Measurements from ENCODE around the gene EDC3. TPM values are rescaled to one million over a fixed set of nuclear protein-coding genes. Genes with fewer than 3 reads are reported as not detected.

EDC3 gene
- total and polyA plus RNA-seq, 9 of the 15 experiments (the other 6 are each of a cell fraction or from before 2014, with no cell fraction given), result 11.7 to 63.9 (median 32.8) TPM

- TF ChIP-seq ZNF318 (IDR thresholded peaks at IDR 0.05; ENCODE audit: borderline replicate concordance in 1 of 2, low read depth in 1 of 2) (peak in 1 of 2 experiments; percentile 96; a peak in 2 of 4 replicates), NCOR1 (IDR thresholded peaks at IDR 0.05) (peak; percentile 99), CCNT2 (IDR thresholded peaks at IDR 0.05; ENCODE audit: borderline replicate concordance, extremely low read depth, insufficient read length, low read depth, low read length) (peak; percentile 89), ZNF121 (CRISPR knock-in tag; conservative IDR thresholded peaks at IDR 0.05) (no peak), HLTF (IDR thresholded peaks at IDR 0.05) (peak; percentile 88; the same call in 1 of the 2 replicates), FOXK1 (CRISPR knock-in tag; IDR thresholded peaks at IDR 0.05; ENCODE audit: borderline replicate concordance) (0 out of 2 replicates have a peak, but pooled peaks have one; percentile 69), NFIC (IDR thresholded peaks at IDR 0.05) (peak; percentile 97), MCM7 (IDR thresholded peaks at IDR 0.05) (no peak), RCOR1 (IDR thresholded peaks at IDR 0.05; ENCODE audit: borderline replicate concordance in 1 of 2, low read depth in 2 of 2, low read length in 2 of 2) (peak in 1 of 2 experiments; percentile 56; a peak in 2 of 4 replicates), MTA2 (IDR thresholded peaks at IDR 0.05; ENCODE audit: low read depth) (peak; percentile 96), MYBL2 (IDR thresholded peaks at IDR 0.05; ENCODE audit: low read depth) (peak; percentile 35; the same call in 1 of the 2 replicates), MYBL2 (CRISPR knock-in tag; IDR thresholded peaks at IDR 0.05; ENCODE audit: borderline replicate concordance) (no peak), MBD2 (IDR thresholded peaks at IDR 0.05; ENCODE audit: borderline replicate concordance, low read depth) (peak; percentile 60), SMARCA4 (IDR thresholded peaks at IDR 0.05) (peak; percentile 87), ZNF778 (CRISPR knock-in tag; IDR thresholded peaks at IDR 0.05) (no peak), PTBP1 (IDR thresholded peaks at IDR 0.05; ENCODE audit: low read depth, low read length) (peak; percentile 63; the same call in 1 of the 2 replicates), FOXM1 (IDR thresholded peaks at IDR 0.05; ENCODE audit: low read depth) (peak; percentile 92), FOXM1 (CRISPR knock-in tag; IDR thresholded peaks at IDR 0.05; ENCODE audit: low read depth) (no peak), TBL1XR1 (IDR thresholded peaks at IDR 0.05; ENCODE audit: low read length in 2 of 2) (peak; percentile 59 to 66; a peak in 1 of 4 replicates), ZBTB9 (CRISPR knock-in tag; IDR thresholded peaks at IDR 0.05) (peak; percentile 80; the same call in 1 of the 2 replicates)
Measured at GRCh38 chr15:74610302-74610951, 85.4 kb downstream of the EDC3 start (continued).

Measured in K562 (cell line).